Natural killer cell (primary cell): ENCODE results near the gene C7. TPM values are rescaled to one million over a fixed set of nuclear protein-coding genes. Genes with fewer than 3 reads are reported as not detected.

Experiments used
- ATAC-seq, 3 donors: fragments of 150-1000 bp in 2 of 3; fragments of 200-7000 bp in 1 of 3; cut with Tn5 transposase; 1 replicate in 1 of 3; 2 replicates in 2 of 3; pipeline ENCODE4 v1.10.0; 2021; ENCODE audit warnings: mild to moderate bottlenecking in 2 of 3, moderate library complexity in 2 of 3
- DNase-seq, 2 donors: peaks; one replicate each; pipeline versions ENCODE4 v3.0.0 to v3.0.0-alpha.2; 2013 to 2021; ENCODE audit warnings: mixed read lengths in 1 of 2
- H3K27ac ChIP-seq: one replicate; pipeline ENCODE4 v1.5.1; 2013; ENCODE audit warnings: mild to moderate bottlenecking, low read length
- H3K27me3 ChIP-seq: one replicate; pipeline ENCODE4 v1.6.1; 2013; ENCODE audit warnings: low read length; ENCODE audit not compliant: control insufficient read depth, insufficient read depth
- H3K36me3 ChIP-seq: one replicate; pipeline ENCODE4 v1.6.1; 2013; ENCODE audit warnings: low read length; ENCODE audit not compliant: control insufficient read depth, insufficient read depth
- H3K4me1 ChIP-seq: one replicate; pipeline ENCODE4 v1.6.1; 2013; ENCODE audit warnings: low read length; ENCODE audit not compliant: control insufficient read depth, insufficient read depth
- H3K4me3 ChIP-seq: one replicate; pipeline ENCODE4 v1.5.1; 2013; ENCODE audit warnings: low read length
- H3K9me3 ChIP-seq: one replicate; pipeline ENCODE4 v1.6.1; 2013; ENCODE audit warnings: low read length; ENCODE audit not compliant: control insufficient read depth, insufficient read depth
- H3K27ac Mint-ChIP-seq, 2 donors: one replicate each; pipeline ENCODE4 v1.8.0; 2022; ENCODE audit warnings: mild to moderate bottlenecking in 2 of 2, mixed read lengths in 2 of 2, moderate library complexity in 1 of 2
- H3K27me3 Mint-ChIP-seq, 2 donors: one replicate each; pipeline ENCODE4 v1.8.0; 2022; ENCODE audit warnings: low read depth in 2 of 2, mixed read lengths in 2 of 2
- H3K36me3 Mint-ChIP-seq: one replicate; pipeline ENCODE4 v1.8.0; 2022; ENCODE audit warnings: mixed read lengths
- H3K4me1 Mint-ChIP-seq, 2 donors: one replicate each; pipeline ENCODE4 v1.8.0; 2022; ENCODE audit warnings: mixed read lengths in 2 of 2
- H3K4me3 Mint-ChIP-seq: one replicate; pipeline ENCODE4 v1.8.0; 2022; ENCODE audit warnings: mild to moderate bottlenecking, moderate library complexity, mixed read lengths
- H3K9me3 Mint-ChIP-seq, 2 donors: one replicate each; pipeline ENCODE4 v1.8.0; 2022; ENCODE audit warnings: mixed read lengths in 2 of 2
- WGBS: methylation state at CpG from one replicate; pipeline ENCODE4 v1.1.7; 2013; ENCODE audit warnings: missing lambda C conversion rate; ENCODE audit not compliant: insufficient coverage; 5-methylcytosine and 5-hydroxymethylcytosine counted together
- intact Hi-C: fragments of 100-400 bp; cut with micrococcal nuclease; formaldehyde crosslinking; loops from one replicate; pipeline ENCODE4 v1.14.2; 2022
- total RNA-seq, 4 donors: library from RNA; stranded (reverse); fragments of 120-200 nt in 1 of 4; gene quantifications; one replicate each; pipeline versions ENCODE4 v1.2.3 to v1.2.4, GENCODE V29; 2013 to 2022
- TF ChIP-seq, protein P1 (sequence below): fragments of 200-600 bp; IDR thresholded peaks from one replicate; pipeline ENCODE4 v1.8.0; 2022; ENCODE audit warnings: antibody characterized with exemption

C7 gene
- total RNA-seq, 3 donors from 2014 or later (not counting 1 experiment from before 2014, with no cell fraction given): not detected

DNA sequence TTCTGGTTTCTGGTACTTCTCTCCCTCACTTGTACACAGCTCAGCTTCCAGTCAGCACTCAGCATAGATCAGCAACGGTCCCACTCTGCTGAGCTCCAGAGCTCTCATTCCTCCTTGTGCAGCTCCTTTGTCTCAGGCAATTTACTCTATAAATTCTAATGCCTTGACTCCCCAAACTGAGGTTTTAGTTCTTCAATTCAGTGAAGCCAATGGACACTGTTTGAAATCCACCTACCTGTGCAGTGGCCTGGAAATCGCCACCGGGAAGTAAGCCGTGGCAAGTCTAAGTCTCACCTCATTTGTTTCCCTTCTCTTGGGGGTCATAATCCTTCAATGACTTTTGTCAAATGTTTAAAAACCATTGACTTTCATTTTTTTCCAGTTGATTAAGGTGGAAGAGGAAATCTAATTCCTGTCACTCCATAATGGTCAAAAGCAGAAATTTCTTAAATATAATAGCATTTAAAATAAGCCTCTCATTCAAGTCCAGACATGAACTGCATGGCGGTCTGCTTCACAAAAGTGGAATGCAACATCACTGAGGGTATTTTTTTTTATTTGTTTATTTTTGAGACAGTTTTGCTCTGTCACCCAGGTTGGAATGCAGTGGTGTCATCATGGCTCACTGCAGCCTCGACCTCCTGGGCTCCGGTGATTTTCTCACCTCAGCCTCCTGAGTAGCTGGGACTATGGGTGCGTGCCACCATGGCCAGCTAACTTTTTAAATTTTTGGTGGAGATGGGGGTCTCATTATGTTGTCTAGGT is 79.6 kb downstream of the C7 start:
- no peaks in the 10 kb centered on the region for H3K9me3 ChIP-seq
- Mint-ChIP-seq H3K36me3 (no peaks in the 10 kb centered on the region), H3K4me3 (no peak overlapping the region), H3K9me3 (no peaks in the 10 kb centered on the region), H3K4me1 (no peaks in the 10 kb centered on the region), H3K27me3 (peaks cover 0 to 3% of the 10 kb centered on the region in 2 donors), H3K27ac (no peak overlapping the region)
- no peaks in the 10 kb centered on the region for H3K4me1 ChIP-seq
- WGBS: 93% methylated on average over 8 of the region's 8 CpGs
- ATAC-seq (no peak), DNase-seq (no peak)
- no peak overlapping the region for H3K4me3 ChIP-seq
- intact Hi-C loops: no loop called here
- no peaks in the 10 kb centered on the region for H3K27me3 ChIP-seq
- TF ChIP-seq, protein P1, sequence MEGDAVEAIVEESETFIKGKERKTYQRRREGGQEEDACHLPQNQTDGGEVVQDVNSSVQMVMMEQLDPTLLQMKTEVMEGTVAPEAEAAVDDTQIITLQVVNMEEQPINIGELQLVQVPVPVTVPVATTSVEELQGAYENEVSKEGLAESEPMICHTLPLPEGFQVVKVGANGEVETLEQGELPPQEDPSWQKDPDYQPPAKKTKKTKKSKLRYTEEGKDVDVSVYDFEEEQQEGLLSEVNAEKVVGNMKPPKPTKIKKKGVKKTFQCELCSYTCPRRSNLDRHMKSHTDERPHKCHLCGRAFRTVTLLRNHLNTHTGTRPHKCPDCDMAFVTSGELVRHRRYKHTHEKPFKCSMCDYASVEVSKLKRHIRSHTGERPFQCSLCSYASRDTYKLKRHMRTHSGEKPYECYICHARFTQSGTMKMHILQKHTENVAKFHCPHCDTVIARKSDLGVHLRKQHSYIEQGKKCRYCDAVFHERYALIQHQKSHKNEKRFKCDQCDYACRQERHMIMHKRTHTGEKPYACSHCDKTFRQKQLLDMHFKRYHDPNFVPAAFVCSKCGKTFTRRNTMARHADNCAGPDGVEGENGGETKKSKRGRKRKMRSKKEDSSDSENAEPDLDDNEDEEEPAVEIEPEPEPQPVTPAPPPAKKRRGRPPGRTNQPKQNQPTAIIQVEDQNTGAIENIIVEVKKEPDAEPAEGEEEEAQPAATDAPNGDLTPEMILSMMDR: no peak
- no peaks in the 10 kb centered on the region for H3K36me3 ChIP-seq
- no peak overlapping the region for H3K27ac ChIP-seq

DNA sequence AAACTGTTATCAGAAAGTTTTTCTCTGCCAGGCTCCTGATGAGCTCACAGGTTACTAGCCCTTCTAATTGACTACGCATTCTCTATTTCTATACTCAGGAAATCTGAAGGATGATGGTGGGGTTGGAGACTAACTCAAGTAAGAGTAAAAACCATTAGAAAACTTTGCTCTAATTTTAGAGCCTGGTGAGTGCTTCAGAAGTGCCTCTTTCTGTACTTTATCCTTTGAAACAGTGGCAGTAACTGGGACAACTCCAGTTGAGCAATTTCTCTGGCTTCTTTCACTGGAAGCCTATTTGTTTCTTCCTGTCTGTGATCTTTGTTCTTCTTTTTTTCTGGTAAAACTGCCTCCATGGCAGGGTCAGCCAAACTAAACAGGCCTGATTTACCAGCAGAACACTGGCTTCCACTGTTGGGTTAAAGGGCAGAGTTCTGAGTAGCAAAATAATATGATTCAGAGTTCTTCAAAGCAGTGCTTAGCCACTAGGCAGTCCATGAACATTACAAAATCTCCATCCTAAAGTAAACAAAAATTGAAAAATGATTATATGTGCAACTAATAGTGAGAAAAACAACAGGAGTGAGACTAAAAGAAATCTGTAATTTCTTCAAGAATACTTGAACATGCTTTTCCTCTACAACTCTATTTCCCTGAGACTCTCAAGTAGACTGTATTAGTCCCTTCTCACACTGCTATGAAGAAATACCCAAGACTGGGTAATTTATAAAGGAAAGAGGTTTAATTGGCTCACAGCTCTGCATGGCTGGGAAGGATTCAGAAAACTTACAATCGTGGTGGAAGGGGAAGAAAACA is 82.1 kb downstream of the C7 start:
- Mint-ChIP-seq H3K27me3 (peaks cover 0 to 3% of the 10 kb centered on the region in 2 donors), H3K36me3 (no peaks in the 10 kb centered on the region), H3K27ac (no peak overlapping the region), H3K4me1 (no peaks in the 10 kb centered on the region), H3K4me3 (no peak overlapping the region), H3K9me3 (no peaks in the 10 kb centered on the region)
- H3K4me3 ChIP-seq: no peak overlapping the region
- TF ChIP-seq, protein P1: no peak
- ATAC-seq: no peak
- 86% methylated on average over 1 of the region's 2 CpGs for WGBS
- no peak overlapping the region for H3K27ac ChIP-seq
- DNase-seq: no peak
- H3K27me3 ChIP-seq: no peaks in the 10 kb centered on the region
- no peaks in the 10 kb centered on the region for H3K36me3 ChIP-seq
- intact Hi-C loops: no loop called here
- no peaks in the 10 kb centered on the region for H3K4me1 ChIP-seq
- no peaks in the 10 kb centered on the region for H3K9me3 ChIP-seq

DNA sequence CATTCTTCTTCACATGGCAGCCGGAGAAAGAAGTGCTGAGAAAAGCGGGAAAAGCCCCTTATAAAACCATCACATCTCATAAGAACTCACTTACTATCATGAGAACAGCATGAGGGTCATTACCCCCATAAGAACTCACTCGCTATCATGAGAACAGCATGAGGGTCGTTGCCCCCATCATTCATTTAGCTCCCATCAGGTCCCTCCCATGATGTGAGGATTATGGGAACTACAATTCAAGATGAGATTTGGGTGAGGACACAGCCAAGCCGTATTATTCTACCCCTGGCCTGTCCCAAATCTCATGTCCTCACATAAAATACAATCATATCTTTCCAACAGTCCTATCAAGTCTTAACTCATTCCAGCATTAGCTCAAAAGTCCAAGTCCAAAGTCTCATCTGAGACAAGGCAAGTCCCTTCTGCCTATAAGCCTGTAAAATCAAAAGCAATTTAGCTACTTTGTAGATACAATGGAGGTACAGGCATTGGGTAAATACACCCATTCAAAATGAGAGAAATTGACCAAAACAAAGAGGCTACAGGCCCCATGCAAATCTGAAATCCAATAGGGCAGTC is 82.8 kb downstream of the C7 start:
- Mint-ChIP-seq H3K9me3 (no peaks in the 10 kb centered on the region), H3K27ac (no peak overlapping the region), H3K4me3 (no peak overlapping the region), H3K27me3 (peaks cover 0 to 3% of the 10 kb centered on the region in 2 donors), H3K36me3 (no peaks in the 10 kb centered on the region), H3K4me1 (no peaks in the 10 kb centered on the region)
- Histone ChIP-seq H3K27ac (no peak overlapping the region), H3K27me3 (no peaks in the 10 kb centered on the region), H3K36me3 (no peaks in the 10 kb centered on the region), H3K4me3 (no peak overlapping the region), H3K4me1 (no peaks in the 10 kb centered on the region), H3K9me3 (no peaks in the 10 kb centered on the region)
- TF ChIP-seq, protein P1: no peak
- ATAC-seq (no peak), DNase-seq (no peak)
- intact Hi-C loops: no loop called here
- 61% methylated on average over 5 of the region's 5 CpGs for WGBS
